ENCODE data around the gene THRSP. TPM values are rescaled to one million over a fixed set of nuclear protein-coding genes. Genes with fewer than 3 reads are reported as not detected.

Gene THRSP
- total and polyA plus RNA-seq, 10 of the 15 experiments (the other 5 are each of a cell fraction or from before 2014, with no cell fraction given) = 0.18 TPM; not detected in 9

- TF ChIP-seq ZNF687 (IDR thresholded peaks at IDR 0.05) (no peak), NKRF (conservative IDR thresholded peaks at IDR 0.05) (no peak), POLR2AphosphoS2 (IDR thresholded peaks at IDR 0.05; ENCODE audit: low read depth, low read length) (no peak), ATF3 (IDR thresholded peaks at IDR 0.05; ENCODE audit: borderline replicate concordance, extremely low read depth, low read depth, low read length) (no peak)
Measured at GRCh38 chr11:78100261-78100660, 36.6 kb downstream of the THRSP start (continued).

All from GM12878 (cell line).